Nephron progenitor cell (in vitro differentiated cells): ENCODE data around the gene NAA50.

Experiments
- DNase-seq: peaks from one replicate; pipeline ENCODE4 v3.0.0; 2021
- H3K27ac Mint-ChIP-seq: 2 replicates; pipeline ENCODE4 v1.8.0; 2021; ENCODE audit warnings: mild to moderate bottlenecking, moderate library complexity, mixed read lengths
- H3K27me3 Mint-ChIP-seq: 2 replicates; pipeline ENCODE4 v1.8.0; 2021; ENCODE audit warnings: mild to moderate bottlenecking, low read depth, mixed read lengths; ENCODE audit not compliant: poor library complexity
- H3K36me3 Mint-ChIP-seq: 2 replicates; pipeline ENCODE4 v1.8.0; 2021; ENCODE audit warnings: low read depth, mixed read lengths
- H3K4me1 Mint-ChIP-seq: 2 replicates; pipeline ENCODE4 v1.8.0; 2021; ENCODE audit warnings: mixed read lengths
- H3K4me3 Mint-ChIP-seq: 2 replicates; pipeline ENCODE4 v1.8.0; 2021; ENCODE audit warnings: mild to moderate bottlenecking, moderate library complexity, mixed read lengths
- H3K9me3 Mint-ChIP-seq: 2 replicates; pipeline ENCODE4 v1.8.0; 2021; ENCODE audit warnings: mild to moderate bottlenecking, moderate library complexity, mixed read lengths
- TF ChIP-seq, protein P1 (sequence below): fragments of 200-600 bp; sonication (generic); IDR thresholded peaks from 2 replicates; pipeline ENCODE4 v1.5.0; 2021; ENCODE audit warnings: antibody characterized with exemption

The NAA50 gene

DNA sequence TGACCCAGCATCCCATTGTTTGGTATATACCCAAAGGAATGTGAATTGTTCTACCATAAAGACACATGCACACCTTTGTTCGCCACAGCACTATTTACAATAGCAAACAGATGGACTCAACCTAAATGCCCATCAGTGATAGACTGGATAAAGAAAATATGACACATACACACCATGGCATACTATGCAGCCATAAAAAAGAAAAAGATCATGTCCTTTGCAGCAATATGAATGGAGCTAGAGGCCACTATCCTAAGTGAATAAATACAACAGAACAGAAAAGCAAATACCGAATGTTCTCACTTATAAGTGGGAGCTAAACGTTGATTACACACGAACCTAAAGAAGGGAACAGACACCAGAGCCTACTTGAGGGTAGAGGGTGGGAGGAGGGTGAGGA lies 38.2 kb downstream of the NAA50 start:
- Mint-ChIP-seq H3K27me3 (peaks cover 16% of the 10 kb centered on the region), H3K27ac (no peak overlapping the region), H3K36me3 (no peaks in the 10 kb centered on the region), H3K4me3 (no peak overlapping the region), H3K4me1 (no peaks in the 10 kb centered on the region), H3K9me3 (peaks cover 3% of the 10 kb centered on the region)
- no peak for DNase-seq
- TF ChIP-seq, protein P1, sequence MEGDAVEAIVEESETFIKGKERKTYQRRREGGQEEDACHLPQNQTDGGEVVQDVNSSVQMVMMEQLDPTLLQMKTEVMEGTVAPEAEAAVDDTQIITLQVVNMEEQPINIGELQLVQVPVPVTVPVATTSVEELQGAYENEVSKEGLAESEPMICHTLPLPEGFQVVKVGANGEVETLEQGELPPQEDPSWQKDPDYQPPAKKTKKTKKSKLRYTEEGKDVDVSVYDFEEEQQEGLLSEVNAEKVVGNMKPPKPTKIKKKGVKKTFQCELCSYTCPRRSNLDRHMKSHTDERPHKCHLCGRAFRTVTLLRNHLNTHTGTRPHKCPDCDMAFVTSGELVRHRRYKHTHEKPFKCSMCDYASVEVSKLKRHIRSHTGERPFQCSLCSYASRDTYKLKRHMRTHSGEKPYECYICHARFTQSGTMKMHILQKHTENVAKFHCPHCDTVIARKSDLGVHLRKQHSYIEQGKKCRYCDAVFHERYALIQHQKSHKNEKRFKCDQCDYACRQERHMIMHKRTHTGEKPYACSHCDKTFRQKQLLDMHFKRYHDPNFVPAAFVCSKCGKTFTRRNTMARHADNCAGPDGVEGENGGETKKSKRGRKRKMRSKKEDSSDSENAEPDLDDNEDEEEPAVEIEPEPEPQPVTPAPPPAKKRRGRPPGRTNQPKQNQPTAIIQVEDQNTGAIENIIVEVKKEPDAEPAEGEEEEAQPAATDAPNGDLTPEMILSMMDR = no peak

DNA sequence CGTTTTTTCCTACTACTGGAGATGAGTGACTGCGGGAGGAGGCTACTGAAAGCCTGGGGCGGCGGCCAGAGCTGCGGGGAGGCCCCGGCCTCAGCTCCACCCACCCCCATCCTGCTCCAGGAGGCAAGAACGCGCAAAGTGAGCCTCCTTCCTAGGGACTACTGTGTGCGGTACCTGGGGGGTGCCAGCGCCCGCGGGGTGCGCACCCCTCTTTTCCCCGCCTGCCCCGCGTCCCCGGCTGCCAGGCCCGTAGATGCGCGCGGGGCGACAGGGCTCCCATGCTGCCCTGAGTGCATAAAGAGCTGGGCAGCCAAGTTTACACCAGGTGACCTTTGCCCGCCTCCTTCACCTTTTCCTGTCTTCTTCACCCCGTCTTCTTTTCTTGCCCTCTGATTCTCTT lies 47.1 kb downstream of the NAA50 start:
- no peaks in the 10 kb centered on the region for H3K9me3 Mint-ChIP-seq
- H3K36me3 Mint-ChIP-seq = no peaks in the 10 kb centered on the region
- H3K27me3 Mint-ChIP-seq = peaks cover 9% of the 10 kb centered on the region
- DNase-seq = peak; percentile 14
- peak overlapping the region; percentile 75 for H3K4me3 Mint-ChIP-seq
- peaks cover 15% of the 10 kb centered on the region for H3K4me1 Mint-ChIP-seq
- TF ChIP-seq, protein P1 = no peak
- H3K27ac Mint-ChIP-seq = no peak overlapping the region

DNA sequence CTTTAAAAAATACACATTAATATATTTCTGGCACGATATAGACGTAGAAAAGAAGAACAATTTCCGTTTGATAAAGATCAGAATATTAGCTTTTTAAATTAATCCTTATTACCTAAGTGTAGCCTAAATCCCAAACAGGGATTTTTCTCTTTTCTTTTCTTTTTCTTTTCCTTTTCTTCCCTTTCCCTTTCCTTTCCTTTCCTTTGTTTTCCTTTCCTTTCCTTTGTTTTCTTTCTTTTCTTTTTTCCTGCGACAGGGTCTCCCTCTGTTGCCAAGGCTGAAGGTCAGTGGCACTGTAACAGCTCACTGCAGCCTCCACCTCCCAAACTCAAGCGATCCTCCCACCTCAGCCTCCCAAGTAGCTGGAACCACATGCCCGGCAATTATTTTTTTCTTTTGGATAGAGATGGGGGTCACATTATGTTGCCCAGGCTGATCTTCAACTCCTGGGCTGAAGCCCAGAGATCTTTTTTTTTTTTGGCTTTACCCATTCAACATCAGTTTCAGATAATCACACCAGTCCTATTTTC lies 47.8 kb downstream of the NAA50 start:
- Mint-ChIP-seq H3K4me1 (peaks cover 21% of the 10 kb centered on the region), H3K27me3 (peaks cover 9% of the 10 kb centered on the region), H3K27ac (no peak overlapping the region), H3K9me3 (no peaks in the 10 kb centered on the region), H3K4me3 (no peak overlapping the region), H3K36me3 (peaks cover 6% of the 10 kb centered on the region)
- TF ChIP-seq, protein P1 = no peak
- no peak for DNase-seq

DNA sequence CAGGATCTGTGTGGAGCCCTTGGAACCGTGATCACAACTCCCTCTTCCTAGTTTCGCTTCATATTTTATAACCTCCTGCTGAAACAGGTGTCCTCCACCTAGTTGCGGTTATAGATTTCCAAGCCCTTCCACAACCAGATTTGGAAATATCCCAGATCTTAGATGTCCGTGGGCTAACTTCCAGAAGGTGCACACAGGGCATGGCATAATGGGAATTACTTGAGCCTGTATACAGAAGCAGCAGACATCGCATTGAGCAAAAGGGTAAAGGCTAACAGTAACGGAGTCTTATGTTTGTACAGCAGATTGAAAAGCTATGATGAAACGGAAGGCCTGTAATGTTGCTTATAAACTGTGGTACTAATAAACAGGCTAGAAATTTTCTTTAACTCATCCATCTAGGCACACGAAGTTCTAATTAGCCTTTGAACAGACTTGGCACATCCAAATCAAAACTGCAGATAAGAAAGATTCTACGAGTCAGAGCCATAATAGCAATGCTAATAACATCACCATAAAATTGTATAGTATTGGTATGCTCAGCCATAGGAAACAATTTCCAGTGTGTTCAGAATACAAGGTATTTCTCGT lies 48.5 kb downstream of the NAA50 start:
- TF ChIP-seq, protein P1 = no peak
- peaks cover 8% of the 10 kb centered on the region for H3K36me3 Mint-ChIP-seq
- peaks cover 25% of the 10 kb centered on the region for H3K4me1 Mint-ChIP-seq
- H3K4me3 Mint-ChIP-seq = no peak overlapping the region
- no peak for DNase-seq
- H3K27ac Mint-ChIP-seq = no peak overlapping the region
- H3K9me3 Mint-ChIP-seq = no peaks in the 10 kb centered on the region
- peaks cover 9% of the 10 kb centered on the region for H3K27me3 Mint-ChIP-seq

DNA sequence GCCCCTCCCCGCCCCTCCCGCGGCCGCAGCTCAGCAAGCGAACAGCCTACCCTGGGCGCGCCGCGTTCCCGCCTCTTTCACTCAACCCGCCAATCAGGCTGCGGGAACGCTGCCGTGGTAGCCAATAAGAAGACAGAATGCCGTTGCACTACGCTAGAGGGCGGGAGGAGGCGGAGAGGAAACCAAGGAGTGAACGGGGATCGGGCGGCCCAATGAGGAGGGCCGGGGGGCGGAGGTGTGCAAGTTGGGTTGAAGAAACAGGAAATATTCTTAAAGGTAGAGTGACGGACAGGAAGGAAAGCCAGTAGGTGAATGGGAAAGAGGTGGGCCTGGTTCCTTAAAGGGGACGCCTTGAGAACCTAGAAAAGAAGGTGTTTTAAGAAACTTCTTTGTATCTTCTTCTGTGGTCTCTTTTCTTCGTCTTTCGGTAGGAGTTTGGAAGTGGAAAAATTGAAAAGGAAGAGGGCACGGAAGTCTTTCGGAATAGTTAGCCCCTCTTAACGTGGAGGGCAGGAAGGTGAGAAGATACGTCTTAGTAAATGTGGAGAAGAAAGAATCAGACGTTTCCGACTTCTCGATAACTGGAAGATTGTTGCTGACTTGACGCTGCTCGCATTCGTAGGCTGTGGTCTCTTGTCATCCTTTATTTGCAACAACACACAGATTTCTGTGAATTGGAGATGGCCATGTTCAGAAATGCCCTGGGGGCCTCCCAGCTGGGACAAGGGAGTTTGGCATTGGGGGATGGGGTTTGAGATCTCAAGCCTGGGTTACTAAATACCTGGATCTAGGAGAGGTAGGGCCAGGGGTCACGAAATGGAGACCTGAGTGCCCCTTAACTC lies 49.2 kb downstream of the NAA50 start:
- H3K9me3 Mint-ChIP-seq = no peaks in the 10 kb centered on the region
- H3K27me3 Mint-ChIP-seq = peaks cover 9% of the 10 kb centered on the region
- peak; percentile 97 for DNase-seq
- TF ChIP-seq, protein P1 = no peak
- H3K36me3 Mint-ChIP-seq = peaks cover 8% of the 10 kb centered on the region
- peaks cover 25% of the 10 kb centered on the region for H3K4me1 Mint-ChIP-seq
- H3K4me3 Mint-ChIP-seq = no peak overlapping the region
- no peak overlapping the region for H3K27ac Mint-ChIP-seq
